Endothelial cell of umbilical vein (primary cell): ENCODE results near the gene TRIM67. TPM values are rescaled to one million over a fixed set of nuclear protein-coding genes. Genes with fewer than 3 reads are reported as not detected.
"Not testable (repeated sequence)": the region's sequence is repeated elsewhere in the genome, so short reads cannot be mapped to it uniquely, and the experiment has no call there.

Experiments
- BruUV-seq: library from RNA; stranded (reverse); fragments of 400-500 nt; replicated peaks from 2 replicates; lab custom pipeline; 2021; lab: Mats Ljungman, UMichigan
- CTCF ChIA-PET: fragments of 300-600, 350-600 bp; sonication (Branson Sonifier 250); formaldehyde crosslinking; loops from one replicate; lab custom pipeline; 2021; ENCODE audit warnings: antibody characterized with exemption, inconsistent platforms; lab: Charles Lee
- POLR2A ChIA-PET: fragments of 300-600, 350-600 bp; sonication (Branson Sonifier 250); formaldehyde crosslinking; loops from one replicate; lab custom pipeline; 2021; ENCODE audit warnings: antibody characterized with exemption, inconsistent platforms; lab: Charles Lee
- DNase-seq: peaks from one replicate; pipeline ENCODE4 v3.0.0-alpha.2; 2011; ENCODE audit warnings: low read depth, low spot score
- FAIRE-seq: peaks from 2 replicates; lab custom pipeline; 2011; peaks lifted over from hg19 to GRCh38; lab: Jason Lieb, UNC
- H2AFZ ChIP-seq: 2 replicates; pipeline ENCODE4 v1.6.0; 2012; ENCODE audit warnings: low read depth, low read length, control low read depth, inconsistent platforms
- H3K27ac ChIP-seq: 2 replicates; pipeline ENCODE4 v1.5.1; 2011; ENCODE audit warnings: low read depth, mild to moderate bottlenecking, control low read depth, low read length, moderate library complexity; ENCODE audit not compliant: insufficient read depth
- H3K27me3 ChIP-seq, 2 experiments: 2 replicates each; pipeline versions ENCODE4 v1.6.0 to v1.6.1; 2011; ENCODE audit warnings: low read length in 2 of 2, mixed read lengths in 1 of 2; ENCODE audit not compliant: control insufficient read depth in 2 of 2, insufficient read depth in 2 of 2
- H3K36me3 ChIP-seq, 2 experiments: 2 replicates in 1 of 2; 3 replicates in 1 of 2; pipeline ENCODE4 v1.5.1; 2011; ENCODE audit warnings: low read length in 2 of 2, mild to moderate bottlenecking in 1 of 2, moderate library complexity in 1 of 2; ENCODE audit not compliant: control insufficient read depth in 2 of 2, insufficient read depth in 2 of 2; ENCODE audit errors: extremely low read depth in 1 of 2
- H3K4me1 ChIP-seq: 3 replicates; pipeline ENCODE4 v1.5.1; 2011; ENCODE audit warnings: mild to moderate bottlenecking, low read length; ENCODE audit not compliant: control insufficient read depth, insufficient read depth; ENCODE audit errors: extremely low read depth
- H3K4me2 ChIP-seq: 2 replicates; pipeline ENCODE4 v1.6.1; 2011; ENCODE audit warnings: low read length, control low read depth, mixed read lengths; ENCODE audit not compliant: insufficient read depth
- H3K4me3 ChIP-seq, 3 experiments: fragments of 200-600 bp in 1 of 3; sonication (generic), shearing (Covaris generic) in 1 of 3; replicated peaks in 1 of 3; 2 replicates each; pipeline ENCODE4 v1.5.1; 2011 to 2016; ENCODE audit warnings: control low read depth in 3 of 3, low read length in 3 of 3, mild to moderate bottlenecking in 2 of 3, inconsistent platforms in 1 of 3, low read depth in 1 of 3, moderate library complexity in 1 of 3; ENCODE audit not compliant: insufficient read depth in 1 of 3
- H3K79me2 ChIP-seq: 2 replicates; pipeline ENCODE4 v1.6.0; 2012; ENCODE audit warnings: low read length, inconsistent platforms; ENCODE audit not compliant: control insufficient read depth, insufficient read depth
- H3K9ac ChIP-seq: replicated peaks from 2 replicates; pipeline ENCODE3; 2011; ENCODE audit warnings: low read length, control low read depth; ENCODE audit not compliant: insufficient read depth; ENCODE audit errors: extremely low read depth
- H3K9me1 ChIP-seq: replicated peaks from 3 replicates; pipeline ENCODE4 v1.6.0; 2011; ENCODE audit warnings: mild to moderate bottlenecking, low read length; ENCODE audit not compliant: control insufficient read depth, insufficient read depth; ENCODE audit errors: extremely low read depth
- H3K9me3 ChIP-seq: replicated peaks from 2 replicates; pipeline ENCODE4 v1.5.1; 2012; ENCODE audit warnings: low read length, inconsistent platforms; ENCODE audit not compliant: control insufficient read depth, insufficient read depth
- H4K20me1 ChIP-seq: replicated peaks from 2 replicates; pipeline ENCODE3; 2011; ENCODE audit warnings: mild to moderate bottlenecking, low read length; ENCODE audit not compliant: control insufficient read depth, insufficient read depth; ENCODE audit errors: extremely low read depth
- dilution Hi-C: fragments of 300-500 bp; cut with MboI; formaldehyde crosslinking; loops from one replicate; pipeline ENCODE4 v1.15.0; 2019; ENCODE audit warnings: low sequenced_read_pairs; ENCODE audit not compliant: extremely low pct_ligation_motif_present
- intact Hi-C: fragments of 100-400 bp; cut with micrococcal nuclease; formaldehyde crosslinking; loops from one replicate; pipeline ENCODE4 v1.10.0; 2022
- polyA plus RNA-seq, 4 experiments: library from polyadenylated mRNA; depleted of rRNA in 3 of 4; stranded (reverse) in 3 of 4; unstranded in 1 of 4; fragments of >200 nt; gene quantifications; 2 replicates each; pipeline versions ENCODE4 v1.2.1 to v1.2.3, GENCODE V29; 2011 to 2012; ENCODE audit warnings: missing spikeins in 1 of 4
- total RNA-seq: library from RNA; stranded (reverse); gene quantifications from 2 replicates; pipeline ENCODE4 v1.2.3, GENCODE V29; 2021
- TF ChIP-seq, protein P1 (sequence below), 2 donors: IDR thresholded peaks; 1 replicate in 1 of 2; 2 replicates in 1 of 2; pipeline ENCODE4 v1.5.1; 2011; ENCODE audit warnings: low read length in 2 of 2, mild to moderate bottlenecking in 2 of 2, moderate library complexity in 2 of 2, control low read depth in 1 of 2, inconsistent platforms in 1 of 2, low read depth in 1 of 2; ENCODE audit not compliant: insufficient read depth in 1 of 2; ENCODE audit errors: extremely low read depth in 1 of 2

TRIM67 gene
- total and polyA plus RNA-seq, 2 donors (not counting 3 experiments of a cell fraction or from before 2014, with no cell fraction given) = not detected

DNA sequence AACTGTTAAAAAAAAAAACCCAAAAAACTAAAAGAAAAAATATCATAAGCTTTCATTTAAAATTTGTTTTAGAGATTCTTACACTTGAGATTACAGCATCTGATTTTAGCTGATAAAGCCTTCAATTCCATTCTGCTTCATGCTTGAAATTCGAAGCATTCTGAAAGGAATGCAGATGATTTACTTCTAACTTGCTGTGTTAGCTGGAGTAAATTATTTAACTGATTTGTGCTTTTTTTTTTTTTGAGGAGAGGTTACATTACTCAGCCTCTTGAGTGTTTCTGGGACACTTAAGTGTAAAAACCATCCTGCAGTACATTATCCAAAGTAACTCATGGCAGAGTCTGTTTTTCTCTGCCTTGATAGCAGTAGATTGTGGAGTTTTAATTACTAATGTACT is 4.5 kb upstream of the TRIM67 start:
- Histone ChIP-seq H3K4me3 (no peak overlapping the region), H3K4me1 (no peaks in the 10 kb centered on the region), H3K79me2 (no peaks in the 10 kb centered on the region), H2AFZ (no peak overlapping the region), H3K36me3 (no peaks in the 10 kb centered on the region), H3K27me3 (peaks cover 24 to 40% of the 10 kb centered on the region in 2 experiments), H3K9me1 (no peaks in the 10 kb centered on the region), H3K9ac (no peak overlapping the region), H3K27ac (no peak overlapping the region), H3K9me3 (no peaks in the 10 kb centered on the region), H4K20me1 (no peaks in the 10 kb centered on the region), H3K4me2 (no peak overlapping the region)
- DNase-seq = no peak
- ChIA-PET CTCF (no interaction called here), POLR2A (no interaction called here)
- no TSS peak for BruUV-seq
- TF ChIP-seq, protein P1, sequence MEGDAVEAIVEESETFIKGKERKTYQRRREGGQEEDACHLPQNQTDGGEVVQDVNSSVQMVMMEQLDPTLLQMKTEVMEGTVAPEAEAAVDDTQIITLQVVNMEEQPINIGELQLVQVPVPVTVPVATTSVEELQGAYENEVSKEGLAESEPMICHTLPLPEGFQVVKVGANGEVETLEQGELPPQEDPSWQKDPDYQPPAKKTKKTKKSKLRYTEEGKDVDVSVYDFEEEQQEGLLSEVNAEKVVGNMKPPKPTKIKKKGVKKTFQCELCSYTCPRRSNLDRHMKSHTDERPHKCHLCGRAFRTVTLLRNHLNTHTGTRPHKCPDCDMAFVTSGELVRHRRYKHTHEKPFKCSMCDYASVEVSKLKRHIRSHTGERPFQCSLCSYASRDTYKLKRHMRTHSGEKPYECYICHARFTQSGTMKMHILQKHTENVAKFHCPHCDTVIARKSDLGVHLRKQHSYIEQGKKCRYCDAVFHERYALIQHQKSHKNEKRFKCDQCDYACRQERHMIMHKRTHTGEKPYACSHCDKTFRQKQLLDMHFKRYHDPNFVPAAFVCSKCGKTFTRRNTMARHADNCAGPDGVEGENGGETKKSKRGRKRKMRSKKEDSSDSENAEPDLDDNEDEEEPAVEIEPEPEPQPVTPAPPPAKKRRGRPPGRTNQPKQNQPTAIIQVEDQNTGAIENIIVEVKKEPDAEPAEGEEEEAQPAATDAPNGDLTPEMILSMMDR (IDR thresholded peaks at IDR 0.05; ENCODE audit: extremely low read depth in 1 of 2, insufficient read depth in 1 of 2, low read depth in 1 of 2, low read length in 2 of 2) = no peak
- dilution Hi-C loops (no loop called here), intact Hi-C loops (no loop called here)
- no peak for FAIRE-seq

- H3K9ac ChIP-seq, H3K9me3 ChIP-seq, DNase-seq, H3K27ac ChIP-seq, H3K36me3 ChIP-seq, POLR2A ChIA-PET, intact Hi-C loops, BruUV-seq, CTCF ChIA-PET, H4K20me1 ChIP-seq, H3K4me3 ChIP-seq, H3K9me1 ChIP-seq, H2AFZ ChIP-seq, dilution Hi-C loops, H3K4me2 ChIP-seq, H3K79me2 ChIP-seq, FAIRE-seq, H3K4me1 ChIP-seq: not testable (repeated sequence)
- peaks cover 31 to 49% of the 10 kb centered on the region in 2 experiments for H3K27me3 ChIP-seq
Observed at GRCh38 chr1:231158141-231158540, 3.7 kb upstream of the TRIM67 start.
